ENCODE measurements around the gene CCL2.

DNA sequence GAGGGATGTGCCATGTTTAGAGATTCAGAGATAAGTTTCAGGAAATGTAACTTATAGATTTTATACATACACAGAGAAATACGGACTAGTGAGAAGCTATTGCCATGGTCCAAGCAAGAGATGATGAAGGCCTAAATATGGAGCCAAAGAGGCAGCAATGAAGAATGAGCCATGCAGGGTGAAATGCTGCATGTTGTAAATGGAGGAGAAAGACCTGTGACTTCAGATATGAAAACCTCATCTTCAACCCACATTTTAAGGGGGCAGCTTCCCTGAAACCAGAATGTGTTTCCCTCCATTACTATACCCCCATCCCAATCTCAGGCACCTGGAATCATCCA lies 2.9 kb downstream of the CCL2 start:
- TF ChIP-seq, protein P1, sequence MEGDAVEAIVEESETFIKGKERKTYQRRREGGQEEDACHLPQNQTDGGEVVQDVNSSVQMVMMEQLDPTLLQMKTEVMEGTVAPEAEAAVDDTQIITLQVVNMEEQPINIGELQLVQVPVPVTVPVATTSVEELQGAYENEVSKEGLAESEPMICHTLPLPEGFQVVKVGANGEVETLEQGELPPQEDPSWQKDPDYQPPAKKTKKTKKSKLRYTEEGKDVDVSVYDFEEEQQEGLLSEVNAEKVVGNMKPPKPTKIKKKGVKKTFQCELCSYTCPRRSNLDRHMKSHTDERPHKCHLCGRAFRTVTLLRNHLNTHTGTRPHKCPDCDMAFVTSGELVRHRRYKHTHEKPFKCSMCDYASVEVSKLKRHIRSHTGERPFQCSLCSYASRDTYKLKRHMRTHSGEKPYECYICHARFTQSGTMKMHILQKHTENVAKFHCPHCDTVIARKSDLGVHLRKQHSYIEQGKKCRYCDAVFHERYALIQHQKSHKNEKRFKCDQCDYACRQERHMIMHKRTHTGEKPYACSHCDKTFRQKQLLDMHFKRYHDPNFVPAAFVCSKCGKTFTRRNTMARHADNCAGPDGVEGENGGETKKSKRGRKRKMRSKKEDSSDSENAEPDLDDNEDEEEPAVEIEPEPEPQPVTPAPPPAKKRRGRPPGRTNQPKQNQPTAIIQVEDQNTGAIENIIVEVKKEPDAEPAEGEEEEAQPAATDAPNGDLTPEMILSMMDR (IDR thresholded peaks at IDR 0.05), result no peak
- TF ChIP-seq POLR2A (IDR thresholded peaks at IDR 0.05) (no peak), POLR2AphosphoS5 (IDR thresholded peaks at IDR 0.05) (no peak)
